ENCODE data around the gene NFIC. TPM values are rescaled to one million over a fixed set of nuclear protein-coding genes. Genes with fewer than 3 reads are reported as not detected.

NFIC gene
- total RNA-seq, 1 donor from 2014 or later = 71.4 TPM

DNA sequence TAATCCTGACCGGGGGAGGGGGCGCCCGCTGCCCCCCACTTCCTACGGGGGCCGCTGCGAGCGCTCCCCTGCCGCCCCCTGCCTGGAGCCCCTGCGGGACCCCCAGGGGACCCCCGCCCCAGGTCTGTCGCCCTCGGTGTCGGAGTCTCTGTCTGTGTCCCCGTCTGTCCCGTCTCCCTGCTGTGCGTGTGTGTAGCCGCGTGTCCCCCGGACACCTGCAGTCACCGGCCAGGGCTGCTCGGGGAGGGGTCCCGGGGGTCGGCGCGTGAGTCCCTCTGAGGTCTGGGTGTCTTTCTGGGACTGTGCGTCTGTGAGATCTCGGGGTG is 7.7 kb upstream of the NFIC start:
- DNase-seq (ENCODE audit: low read depth) = no peak

- peak; percentile 70 for DNase-seq (ENCODE audit: low read depth)
These were observed 7.1 kb upstream of the NFIC start for GRCh38 chr19:3359015-3359918.

- peak; percentile 33 for DNase-seq (ENCODE audit: low read depth)
These were observed 6.4 kb upstream of the NFIC start for GRCh38 chr19:3359919-3360420.

- DNase-seq (ENCODE audit: low read depth) = peak; percentile 71
These were observed 5.7 kb upstream of the NFIC start for GRCh38 chr19:3360421-3361383.

GRCh38 chr19:3361384-3362216 is 4.8 kb upstream of the NFIC start:
- DNase-seq (ENCODE audit: low read depth) = no peak

- no peak for DNase-seq (ENCODE audit: low read depth)
These were observed 4.0 kb upstream of the NFIC start for GRCh38 chr19:3362217-3362906.

- DNase-seq (ENCODE audit: low read depth) = no peak
These were observed 2.4 kb upstream of the NFIC start for GRCh38 chr19:3363841-3364500.

DNA sequence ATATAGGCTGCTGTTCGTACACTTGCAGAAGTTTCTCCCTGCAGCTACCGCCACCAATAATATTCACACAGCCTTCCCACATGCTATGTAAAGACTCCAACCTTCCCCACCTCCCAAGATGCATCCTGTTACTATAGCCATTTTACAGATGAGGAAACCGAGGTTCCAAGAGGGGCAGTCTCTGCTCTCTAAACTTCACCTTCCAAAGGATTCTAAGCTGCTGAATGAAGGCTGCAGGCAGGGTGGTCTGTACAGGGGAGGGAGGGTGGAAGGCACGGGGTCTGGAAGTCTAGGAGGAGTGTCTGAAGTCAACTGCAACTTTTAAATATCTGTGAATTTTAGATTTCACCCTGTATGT is 1.9 kb upstream of the NFIC start:
- no peak for DNase-seq (ENCODE audit: low read depth)

DNA sequence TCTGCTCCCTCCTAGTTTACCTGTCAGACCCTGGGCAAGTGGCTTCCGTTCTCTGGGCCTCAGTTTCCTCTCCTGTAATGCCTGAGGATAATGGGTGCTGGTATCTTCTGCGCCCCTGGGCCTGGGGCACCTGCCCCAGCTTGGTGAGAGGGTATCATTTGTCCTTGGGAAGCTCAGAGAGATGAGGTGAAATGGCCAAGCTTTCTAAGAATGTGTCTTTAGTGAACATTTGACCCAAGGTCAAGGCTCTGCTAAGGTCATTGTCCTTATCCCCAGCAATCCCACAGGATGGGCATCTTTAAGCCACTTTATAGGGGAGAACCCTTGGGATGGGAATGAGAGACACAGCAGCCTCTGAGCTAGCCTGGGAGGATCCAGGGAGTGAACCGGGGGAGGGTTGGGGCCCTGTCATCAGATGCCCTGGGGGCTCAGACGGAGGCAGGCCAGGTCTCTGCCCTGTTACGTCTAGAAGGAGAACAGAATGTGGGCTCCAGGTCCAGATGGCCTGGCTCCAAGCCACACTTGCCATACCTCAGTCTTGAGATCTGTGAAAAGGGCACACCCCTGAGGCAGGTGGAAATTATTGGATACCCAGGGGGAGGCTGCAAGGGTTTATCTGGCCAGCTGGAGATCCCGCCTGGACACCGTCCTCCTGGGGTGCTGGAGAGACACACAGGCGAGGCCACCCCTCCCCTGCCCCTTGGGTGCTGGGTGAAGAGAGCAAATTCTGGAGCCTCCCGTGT is 1.1 kb upstream of the NFIC start:
- peak; percentile 61 for DNase-seq (ENCODE audit: low read depth)

- peak; percentile 74 for DNase-seq (ENCODE audit: low read depth)
These were observed 607 bp downstream of the NFIC start for GRCh38 chr19:3366753-3367627.

- DNase-seq (ENCODE audit: low read depth) = no peak
These were observed 1.5 kb downstream of the NFIC start for GRCh38 chr19:3367628-3368440.

GRCh38 chr19:3368441-3368795 is 2.0 kb downstream of the NFIC start:
- no peak for DNase-seq (ENCODE audit: low read depth)

DNA sequence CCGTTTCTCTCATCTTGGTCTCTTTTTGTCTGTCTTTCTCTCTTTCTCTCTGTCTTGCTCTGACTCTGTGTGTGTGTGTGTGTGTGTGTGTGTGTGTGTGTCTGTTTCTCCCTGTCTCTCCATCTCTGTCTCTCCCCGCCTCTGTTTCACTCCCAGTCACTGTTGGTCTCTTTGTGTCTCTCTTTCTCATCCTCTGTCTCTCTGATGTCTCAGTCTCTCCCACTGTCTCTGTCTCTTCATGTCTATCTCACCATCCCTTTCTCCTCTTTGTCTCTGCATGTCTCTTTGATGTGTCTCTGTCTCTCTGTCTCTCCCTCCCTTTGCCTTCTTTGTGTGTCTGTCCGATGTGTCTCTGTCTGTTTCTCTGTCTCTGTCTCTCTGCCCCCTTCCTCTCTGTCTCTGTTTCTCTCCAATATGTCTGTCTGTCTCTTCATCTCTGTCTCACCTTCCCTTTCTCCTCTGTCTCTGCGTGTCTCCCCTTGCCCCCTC is 2.5 kb downstream of the NFIC start:
- DNase-seq (ENCODE audit: low read depth) = peak; percentile 57

DNA sequence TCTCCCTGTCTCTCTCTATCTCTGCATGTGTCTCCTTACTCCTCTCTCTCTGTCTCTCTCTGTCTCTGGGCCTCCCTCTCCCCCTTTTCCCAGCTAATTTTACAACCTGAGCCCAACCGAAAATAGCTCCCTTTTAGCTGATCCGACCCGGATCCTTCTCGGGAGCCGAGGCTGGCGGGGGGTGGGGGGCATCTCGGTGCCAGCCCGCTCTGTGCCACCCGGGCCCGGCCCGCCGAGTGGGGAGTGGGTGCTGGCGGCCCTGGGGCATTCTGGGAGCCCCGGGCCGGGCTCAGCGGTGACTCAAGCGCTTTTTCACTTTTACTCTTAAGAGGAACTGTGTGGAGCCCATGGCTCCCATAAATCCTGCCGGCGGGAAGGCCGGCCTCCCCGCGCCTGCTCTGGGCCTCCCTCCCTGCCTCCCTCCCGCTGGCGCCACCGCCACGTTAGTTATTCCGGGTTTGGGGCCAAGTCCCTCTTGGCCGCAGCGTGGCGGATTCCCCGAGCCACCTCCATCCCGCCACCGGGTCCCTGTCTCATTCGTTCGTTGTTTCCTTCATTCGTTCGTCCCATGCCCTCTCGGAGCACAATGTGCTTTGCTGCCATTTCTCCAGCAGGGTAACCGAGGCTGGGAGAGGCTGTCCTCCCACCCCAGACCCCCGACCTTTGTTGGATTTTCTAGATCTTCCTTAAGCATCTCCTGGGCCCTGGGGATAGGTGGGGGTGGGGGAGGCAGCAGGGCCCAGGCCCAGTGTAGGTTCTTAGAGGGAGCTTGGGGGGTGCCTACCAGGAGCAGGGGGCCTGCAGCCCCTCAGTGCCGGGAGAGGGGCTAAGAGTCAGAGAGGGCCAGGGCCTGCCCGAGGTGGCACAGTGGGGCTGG is 3.2 kb downstream of the NFIC start:
- DNase-seq (ENCODE audit: low read depth) = peak; percentile 79

- DNase-seq (ENCODE audit: low read depth) = no peak
These were observed 3.9 kb downstream of the NFIC start for GRCh38 chr19:3370214-3370720.

Data from myocyte (in vitro differentiated cells).